Astrocyte of the spinal cord (primary cell): ENCODE data around the gene ABHD1.

Experiments
- DNase-seq: peaks from one replicate; pipeline ENCODE4 v3.0.0; 2011; ENCODE audit warnings: low read depth, low spot score
- H3K4me3 ChIP-seq: 2 replicates; pipeline ENCODE4 v1.5.1; 2011; ENCODE audit warnings: low read depth, mild to moderate bottlenecking, low read length, moderate library complexity
- CTCF ChIP-seq: IDR thresholded peaks from 2 replicates; pipeline ENCODE4 v1.5.1; 2012; ENCODE audit warnings: low read depth, mild to moderate bottlenecking, low read length, inconsistent platforms
- in situ Hi-C: cut with HindIII; loops from 2 replicates; pipeline ENCODE4 v1.10.0; 2017; ENCODE audit warnings: low sequenced_read_pairs

ABHD1 gene

GRCh38 chr2:27087823-27088410 is 35.7 kb upstream of the ABHD1 start:
- in situ Hi-C loops, result no loop called here
- H3K4me3 ChIP-seq, result no peak overlapping the region
- no peak for TF ChIP-seq CTCF
- DNase-seq, result no peak

GRCh38 chr2:27088634-27089033 is 35.0 kb upstream of the ABHD1 start:
- no peak overlapping the region for H3K4me3 ChIP-seq
- in situ Hi-C loops, result no loop called here
- DNase-seq, result no peak
- no peak for TF ChIP-seq CTCF

GRCh38 chr2:27089111-27089954 is 34.3 kb upstream of the ABHD1 start:
- in situ Hi-C loops, result no loop called here
- no peak overlapping the region for H3K4me3 ChIP-seq

GRCh38 chr2:27091746-27092695 is 31.6 kb upstream of the ABHD1 start:
- TF ChIP-seq CTCF, result no peak
- DNase-seq, result no peak
- in situ Hi-C loops, result no loop called here
- H3K4me3 ChIP-seq, result no peak overlapping the region

More at GRCh38 chr2:27089111-27089954, 34.3 kb upstream of the ABHD1 start:
- no peak for TF ChIP-seq CTCF
- DNase-seq, result no peak

- DNase-seq, result no peak
Observed at GRCh38 chr2:27092696-27093429, 30.8 kb upstream of the ABHD1 start.

More at GRCh38 chr2:27092696-27093429, 30.8 kb upstream of the ABHD1 start:
- H3K4me3 ChIP-seq, result no peak overlapping the region
- no peak for TF ChIP-seq CTCF
- in situ Hi-C loops, result no loop called here
